Activated T-helper 17 cell treated with anti-CD3 and anti-CD28 coated beads, Interleukin-2, amount 50 U/mL, for 72 hours (primary cell): ENCODE results near the gene ARHGEF6. TPM values are rescaled to one million over a fixed set of nuclear protein-coding genes. Genes with fewer than 3 reads are reported as not detected.
A peak's percentile ranks its signal among the peaks of the same experiment; 100 is the strongest.

Experiments used
- ATAC-seq: fragments of 150-1000 bp; cut with Tn5 transposase; replicated peaks from 2 replicates; pipeline ENCODE4 v1.10.0; 2021; ENCODE audit warnings: mild to moderate bottlenecking, moderate library complexity
- H3K27ac Mint-ChIP-seq: one replicate; pipeline ENCODE4 v1.8.0; 2022; ENCODE audit warnings: mixed read lengths
- H3K27me3 Mint-ChIP-seq: one replicate; pipeline ENCODE4 v1.8.0; 2022; ENCODE audit warnings: mixed read lengths
- H3K36me3 Mint-ChIP-seq: one replicate; pipeline ENCODE4 v1.8.0; 2022; ENCODE audit warnings: low read depth, mild to moderate bottlenecking, mixed read lengths
- H3K4me1 Mint-ChIP-seq: one replicate; pipeline ENCODE4 v1.8.0; 2022; ENCODE audit warnings: mixed read lengths
- H3K4me3 Mint-ChIP-seq: one replicate; pipeline ENCODE4 v1.8.0; 2022; ENCODE audit warnings: mild to moderate bottlenecking, mixed read lengths
- H3K9me3 Mint-ChIP-seq: one replicate; pipeline ENCODE4 v1.8.0; 2022; ENCODE audit warnings: mixed read lengths
- total RNA-seq, 2 donors: library from RNA; stranded (reverse); gene quantifications; one replicate each; pipeline ENCODE4 v1.2.3, GENCODE V29; 2022

ARHGEF6 gene
- total RNA-seq, 2 donors from 2014 or later, result 56.8 to 67.6 TPM

GRCh38 chrX:136646602-136647239 lies 134.0 kb downstream of the ARHGEF6 start:
- Mint-ChIP-seq H3K27me3 (no peaks in the 10 kb centered on the region), H3K4me1 (peaks cover 30% of the 10 kb centered on the region), H3K4me3 (peak overlapping the region; percentile 95), H3K9me3 (no peaks in the 10 kb centered on the region), H3K27ac (peak overlapping the region; percentile 74), H3K36me3 (peaks cover 54% of the 10 kb centered on the region)
- peak; percentile 63 for ATAC-seq

GRCh38 chrX:136643243-136643642 lies 137.5 kb downstream of the ARHGEF6 start:
- H3K4me1 Mint-ChIP-seq, result peaks cover 33% of the 10 kb centered on the region
- H3K4me3 Mint-ChIP-seq, result peak overlapping the region; percentile 95
- H3K36me3 Mint-ChIP-seq, result peaks cover 44% of the 10 kb centered on the region
- no peaks in the 10 kb centered on the region for H3K27me3 Mint-ChIP-seq
- ATAC-seq, result no peak
- H3K9me3 Mint-ChIP-seq, result no peaks in the 10 kb centered on the region
- H3K27ac Mint-ChIP-seq, result peak overlapping the region; percentile 71

GRCh38 chrX:136639506-136640176 lies 141.1 kb downstream of the ARHGEF6 start:
- H3K27ac Mint-ChIP-seq, result peak overlapping the region; percentile 94
- peak overlapping the region; percentile 95 for H3K4me3 Mint-ChIP-seq
- peak; percentile 47 for ATAC-seq
- H3K27me3 Mint-ChIP-seq, result no peaks in the 10 kb centered on the region
- peaks cover 37% of the 10 kb centered on the region for H3K36me3 Mint-ChIP-seq
- peaks cover 43% of the 10 kb centered on the region for H3K4me1 Mint-ChIP-seq
- H3K9me3 Mint-ChIP-seq, result no peaks in the 10 kb centered on the region

- ATAC-seq, result no peak
- Mint-ChIP-seq H3K27ac (peak overlapping the region; percentile 78), H3K27me3 (no peaks in the 10 kb centered on the region), H3K4me1 (peaks cover 50% of the 10 kb centered on the region), H3K9me3 (no peaks in the 10 kb centered on the region), H3K4me3 (peak overlapping the region; percentile 95), H3K36me3 (peaks cover 19% of the 10 kb centered on the region)
Measured at GRCh38 chrX:136636121-136636520, 144.6 kb downstream of the ARHGEF6 start.

GRCh38 chrX:136635235-136635634 lies 145.5 kb downstream of the ARHGEF6 start:
- Mint-ChIP-seq H3K36me3 (peaks cover 10% of the 10 kb centered on the region), H3K4me3 (peak overlapping the region; percentile 95), H3K9me3 (no peaks in the 10 kb centered on the region), H3K27ac (peak overlapping the region; percentile 78), H3K4me1 (peaks cover 52% of the 10 kb centered on the region), H3K27me3 (no peaks in the 10 kb centered on the region)
- ATAC-seq, result peak; percentile 70

GRCh38 chrX:136630881-136631280 lies 149.9 kb downstream of the ARHGEF6 start:
- H3K27ac Mint-ChIP-seq, result peak overlapping the region; percentile 93
- H3K4me3 Mint-ChIP-seq, result peak overlapping the region; percentile 63
- no peak for ATAC-seq

GRCh38 chrX:136629084-136629750 lies 151.5 kb downstream of the ARHGEF6 start:
- Mint-ChIP-seq H3K4me1 (peaks cover 52% of the 10 kb centered on the region), H3K4me3 (peak overlapping the region; percentile 63), H3K27me3 (no peaks in the 10 kb centered on the region), H3K9me3 (no peaks in the 10 kb centered on the region), H3K27ac (peak overlapping the region; percentile 93), H3K36me3 (peaks cover 7% of the 10 kb centered on the region)
- ATAC-seq, result no peak

More at GRCh38 chrX:136630881-136631280, 149.9 kb downstream of the ARHGEF6 start:
- Mint-ChIP-seq H3K36me3 (peaks cover 7% of the 10 kb centered on the region), H3K4me1 (peaks cover 55% of the 10 kb centered on the region), H3K27me3 (no peaks in the 10 kb centered on the region), H3K9me3 (no peaks in the 10 kb centered on the region)

GRCh38 chrX:136627409-136627808 lies 153.3 kb downstream of the ARHGEF6 start:
- Mint-ChIP-seq H3K27me3 (no peaks in the 10 kb centered on the region), H3K4me3 (peak overlapping the region; percentile 63), H3K27ac (peak overlapping the region; percentile 93), H3K9me3 (no peaks in the 10 kb centered on the region), H3K4me1 (peaks cover 53% of the 10 kb centered on the region), H3K36me3 (peaks cover 7% of the 10 kb centered on the region)
- peak; percentile 81 for ATAC-seq

GRCh38 chrX:136626891-136627290 lies 153.8 kb downstream of the ARHGEF6 start:
- ATAC-seq, result peak; percentile 23
- H3K4me3 Mint-ChIP-seq, result peak overlapping the region; percentile 63

GRCh38 chrX:136626237-136626636 lies 154.5 kb downstream of the ARHGEF6 start:
- no peaks in the 10 kb centered on the region for H3K9me3 Mint-ChIP-seq
- ATAC-seq, result peak; percentile 54
- peak overlapping the region; percentile 93 for H3K27ac Mint-ChIP-seq
- H3K36me3 Mint-ChIP-seq, result peaks cover 7% of the 10 kb centered on the region
- H3K4me1 Mint-ChIP-seq, result peaks cover 53% of the 10 kb centered on the region
- peak overlapping the region; percentile 63 for H3K4me3 Mint-ChIP-seq
- no peaks in the 10 kb centered on the region for H3K27me3 Mint-ChIP-seq

More at GRCh38 chrX:136626891-136627290, 153.8 kb downstream of the ARHGEF6 start:
- H3K27me3 Mint-ChIP-seq, result no peaks in the 10 kb centered on the region
- peaks cover 50% of the 10 kb centered on the region for H3K4me1 Mint-ChIP-seq
- peak overlapping the region; percentile 93 for H3K27ac Mint-ChIP-seq
- no peaks in the 10 kb centered on the region for H3K9me3 Mint-ChIP-seq
- H3K36me3 Mint-ChIP-seq, result peaks cover 7% of the 10 kb centered on the region

- no peak for ATAC-seq
- no peaks in the 10 kb centered on the region for H3K9me3 Mint-ChIP-seq
- H3K4me3 Mint-ChIP-seq, result peak overlapping the region; percentile 63
- peaks cover 7% of the 10 kb centered on the region for H3K36me3 Mint-ChIP-seq
- peak overlapping the region; percentile 93 for H3K27ac Mint-ChIP-seq
- no peaks in the 10 kb centered on the region for H3K27me3 Mint-ChIP-seq
- H3K4me1 Mint-ChIP-seq, result peaks cover 56% of the 10 kb centered on the region
Measured at GRCh38 chrX:136625246-136625645, 155.5 kb downstream of the ARHGEF6 start.

GRCh38 chrX:136623396-136623795 lies 157.3 kb downstream of the ARHGEF6 start:
- H3K9me3 Mint-ChIP-seq, result no peaks in the 10 kb centered on the region
- peaks cover 57% of the 10 kb centered on the region for H3K4me1 Mint-ChIP-seq
- H3K27me3 Mint-ChIP-seq, result no peaks in the 10 kb centered on the region
- no peak for ATAC-seq
- peaks cover 7% of the 10 kb centered on the region for H3K36me3 Mint-ChIP-seq
- peak overlapping the region; percentile 63 for H3K4me3 Mint-ChIP-seq
- H3K27ac Mint-ChIP-seq, result peak overlapping the region; percentile 93

- Mint-ChIP-seq H3K9me3 (no peaks in the 10 kb centered on the region), H3K36me3 (peaks cover 7% of the 10 kb centered on the region), H3K27ac (peak overlapping the region; percentile 93), H3K27me3 (no peaks in the 10 kb centered on the region), H3K4me1 (peaks cover 51% of the 10 kb centered on the region), H3K4me3 (no peak overlapping the region)
- ATAC-seq, result no peak
Measured at GRCh38 chrX:136622568-136622967, 158.2 kb downstream of the ARHGEF6 start.

- Mint-ChIP-seq H3K27me3 (no peaks in the 10 kb centered on the region), H3K36me3 (no peaks in the 10 kb centered on the region), H3K4me1 (peaks cover 42% of the 10 kb centered on the region), H3K4me3 (peak overlapping the region; percentile 75), H3K27ac (peak overlapping the region; percentile 94), H3K9me3 (no peaks in the 10 kb centered on the region)
- ATAC-seq, result no peak
Measured at GRCh38 chrX:136620780-136621179, 160.0 kb downstream of the ARHGEF6 start.
